ENCODE data around the gene CLIC6. TPM values are rescaled to one million over a fixed set of nuclear protein-coding genes. Genes with fewer than 3 reads are reported as not detected.

The CLIC6 gene
- total and polyA plus RNA-seq, 2 experiments from 2014 or later, result 1.1 to 1.5 TPM

GRCh38 chr21:34690041-34690792 lies 21.4 kb downstream of the CLIC6 start:
- Histone ChIP-seq H3K27me3 (ENCODE audit: insufficient read depth) (no peaks in the 10 kb centered on the region), H3K4me2 (no peak overlapping the region), H3K4me3 (no peak overlapping the region), H3K79me2 (replicated peaks; ENCODE audit: insufficient read depth) (no peaks in the 10 kb centered on the region), H4K20me1 (replicated peaks; ENCODE audit: insufficient read depth) (no peaks in the 10 kb centered on the region), H3K9me2 (ENCODE audit: insufficient read depth) (0 out of 2 replicates have a peak, but pooled peaks cover 4% of the 10 kb centered on the region), H3K4me1 (ENCODE audit: insufficient read depth) (peaks cover 20% of the 10 kb centered on the region), H3K36me3 (ENCODE audit: insufficient read depth) (no peaks in the 10 kb centered on the region), H3K27ac (ENCODE audit: low read depth) (no peak overlapping the region), H2AFZ (no peak overlapping the region), H3F3A (replicated peaks; ENCODE audit: low read depth) (no peaks in the 10 kb centered on the region)
- H3K4me3 Mint-ChIP-seq, result no peak overlapping the region
- H3K27me3 Mint-ChIP-seq (ENCODE audit: insufficient read depth, low read depth, poor library complexity), result peaks cover 7% of the 10 kb centered on the region
- DNase-seq (ENCODE audit: low spot score), result no peak
- H3K27ac Mint-ChIP-seq, result peak overlapping the region; percentile 86
- peaks cover 13% of the 10 kb centered on the region for H3K9me3 Mint-ChIP-seq
- no peak for ATAC-seq
- peaks cover 26% of the 10 kb centered on the region for H3K4me1 Mint-ChIP-seq
- no peak for TF ChIP-seq CTCF (conservative IDR thresholded peaks at IDR 0.05; ENCODE audit: low read depth in 2 of 2)
- no peak for TF ChIP-seq STAT1 (IDR thresholded peaks at IDR 0.05; ENCODE audit: unreplicated experiment)
- no peak for TF ChIP-seq ZNF114 (CRISPR knock-in tag; IDR thresholded peaks at IDR 0.05)
- TF ChIP-seq POLR2AphosphoS5 (IDR thresholded peaks at IDR 0.05; ENCODE audit: low read depth), result no peak
- TF ChIP-seq REST (IDR thresholded peaks at IDR 0.05; ENCODE audit: unreplicated experiment), result no peak
- TF ChIP-seq ETS1 (IDR thresholded peaks at IDR 0.05), result no peak
- TF ChIP-seq EZH2 (IDR thresholded peaks at IDR 0.05; ENCODE audit: low read depth, unreplicated experiment), result no peak
- no peak for TF ChIP-seq CREB1 (CRISPR knock-in tag; IDR thresholded peaks at IDR 0.05; ENCODE audit: low read depth)
- TF ChIP-seq JUNB (IDR thresholded peaks at IDR 0.05; ENCODE audit: unreplicated experiment), result no peak
- TF ChIP-seq ZNF331 (CRISPR knock-in tag; IDR thresholded peaks at IDR 0.05; ENCODE audit: low read depth), result no peak
- no peak for TF ChIP-seq EZH2phosphoT487 (IDR thresholded peaks at IDR 0.05; ENCODE audit: unreplicated experiment)
- TF ChIP-seq ZNF462 (CRISPR knock-in tag; IDR thresholded peaks at IDR 0.05), result no peak
- TF ChIP-seq NANOG (IDR thresholded peaks at IDR 0.05; ENCODE audit: borderline replicate concordance), result no peak
- peaks cover 7% of the 10 kb centered on the region; the same call in 2 of the 3 replicates for H3K36me3 Mint-ChIP-seq (ENCODE audit: low read depth)

Data from GM23338 (cell line).